OCI-LY1 (cell line): ENCODE data around the gene MYH7.

ENCODE experiments used
- H2AFZ ChIP-seq: fragments of 200-600 bp; sonication (generic), shearing (Covaris generic); 2 replicates; pipeline ENCODE4 v1.6.0; 2014; ENCODE audit warnings: antibody characterized with exemption, mild to moderate bottlenecking, low read length
- H3F3A ChIP-seq: fragments of 200-600 bp; sonication (generic), shearing (Covaris generic); 2 replicates; pipeline ENCODE4 v1.6.0; 2014; ENCODE audit warnings: mild to moderate bottlenecking, antibody characterized with exemption, low read length, moderate library complexity; ENCODE audit not compliant: insufficient read depth
- H3K27ac ChIP-seq: fragments of 200-600 bp; sonication (generic); 2 replicates; pipeline ENCODE4 v1.5.1; 2014; ENCODE audit warnings: low read length, mixed run types, mild to moderate bottlenecking, low read depth; ENCODE audit not compliant: poor library complexity, severe bottlenecking
- H3K27me3 ChIP-seq: fragments of 200-600 bp; sonication (generic); 2 replicates; pipeline ENCODE4 v1.6.0; 2014; ENCODE audit warnings: antibody characterized with exemption, mild to moderate bottlenecking, low read length, moderate library complexity; ENCODE audit not compliant: insufficient read depth
- H3K36me3 ChIP-seq: fragments of 200-600 bp; sonication (generic); 2 replicates; pipeline ENCODE4 v1.6.1; 2014; ENCODE audit warnings: mild to moderate bottlenecking, antibody characterized with exemption, low read length, moderate library complexity, mixed read lengths; ENCODE audit not compliant: insufficient read depth
- H3K4me1 ChIP-seq: fragments of 200-600 bp; sonication (generic); 2 replicates; pipeline ENCODE4 v1.5.1; 2014; ENCODE audit warnings: mild to moderate bottlenecking, low read length, moderate library complexity; ENCODE audit not compliant: insufficient read depth, severe bottlenecking
- H3K4me2 ChIP-seq: fragments of 200-600 bp; sonication (generic), shearing (Covaris generic); 2 replicates; pipeline ENCODE4 v1.6.1; 2014; ENCODE audit warnings: low read length
- H3K4me3 ChIP-seq: fragments of 200-600 bp; sonication (generic); 2 replicates; pipeline ENCODE4 v1.5.1; 2014; ENCODE audit warnings: low read length, low read depth, mild to moderate bottlenecking, mixed read lengths; ENCODE audit not compliant: poor library complexity, severe bottlenecking
- H3K79me2 ChIP-seq: fragments of 200-600 bp; shearing (Covaris generic); 2 replicates; pipeline ENCODE4 v1.6.1; 2016; ENCODE audit warnings: mixed run types, low read length, mixed read lengths; ENCODE audit not compliant: insufficient read depth
- H3K9ac ChIP-seq: fragments of 200-600 bp; sonication (generic), shearing (Covaris generic); 2 replicates; pipeline ENCODE4 v1.6.1; 2014; ENCODE audit warnings: mild to moderate bottlenecking, low read length, mixed read lengths
- H3K9me2 ChIP-seq: fragments of 200-600 bp; sonication (generic), shearing (Covaris generic); 2 replicates; pipeline ENCODE4 v1.6.1; 2014; ENCODE audit warnings: low read depth, mild to moderate bottlenecking, low read length, mixed read lengths
- H3K9me3 ChIP-seq: fragments of 200-600 bp; shearing (Covaris generic); 2 replicates; pipeline ENCODE4 v1.6.1; 2014; ENCODE audit warnings: low read length, mixed read lengths
- H4K20me1 ChIP-seq: fragments of 200-600 bp; sonication (generic), shearing (Covaris generic); 2 replicates; pipeline ENCODE4 v1.6.0; 2016; ENCODE audit warnings: mild to moderate bottlenecking, low read length; ENCODE audit not compliant: insufficient read depth
- CTCF ChIP-seq: fragments of 200-600 bp; sonication (generic), shearing (Covaris generic); IDR thresholded peaks from 2 replicates; pipeline ENCODE4 v1.5.1; 2017; ENCODE audit warnings: mild to moderate bottlenecking, antibody characterized with exemption, low read length, moderate library complexity, mixed read lengths
- EZH2 ChIP-seq: fragments of 200-600 bp; sonication (generic), shearing (Covaris generic); IDR thresholded peaks from 2 replicates; pipeline ENCODE4 v1.8.0; 2017; ENCODE audit warnings: borderline replicate concordance, mixed run types, mild to moderate bottlenecking, antibody characterized with exemption, low read length, moderate library complexity, mixed read lengths

MYH7 gene

DNA sequence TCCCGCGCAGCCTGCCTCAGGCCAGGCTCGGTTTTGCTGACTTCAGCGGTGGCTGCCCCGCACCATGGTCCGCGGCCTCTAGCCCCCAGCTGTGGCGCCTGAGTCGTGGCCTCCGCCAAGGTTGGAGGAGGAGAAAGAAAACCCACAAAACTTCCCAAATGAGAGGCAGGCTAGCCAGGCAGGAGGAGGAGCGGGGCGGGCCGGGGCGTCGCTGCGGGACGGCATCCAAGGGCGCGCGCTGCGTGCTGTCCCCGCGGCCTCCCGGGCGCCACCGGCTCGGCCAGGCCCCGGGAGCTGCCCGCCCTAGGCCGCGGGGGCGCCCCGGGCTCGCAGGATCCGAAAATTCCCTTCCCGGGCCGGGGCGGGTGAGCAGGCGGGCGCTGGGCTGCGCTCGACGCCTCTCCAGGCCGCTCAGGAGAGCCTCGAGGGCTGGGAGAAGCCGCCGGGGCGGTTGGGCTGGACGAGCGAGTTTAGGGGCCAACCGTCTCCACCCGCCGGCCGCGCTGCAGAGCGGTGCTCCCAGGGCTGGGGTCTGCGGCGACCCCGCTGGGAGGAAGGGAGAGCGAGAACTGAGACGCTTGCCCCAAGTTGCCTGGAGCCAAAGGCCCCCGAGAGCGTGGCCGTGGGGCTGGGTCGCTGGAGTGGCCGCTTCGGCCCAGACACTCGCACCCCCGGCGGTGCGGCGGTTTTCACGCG, 70.3 kb downstream of the MYH7 start, which contains the start of gene EFS:
Gene EFS, minus strand, starts transcription at position 137 of the 696 bp plus-strand sequence. CDS start 147 bp downstream, outside the sequence.
- no peaks in the 10 kb centered on the region for H4K20me1 ChIP-seq
- no peak within 1 kb of the TSS for H3K4me2 ChIP-seq
- H3K36me3 ChIP-seq: no peaks in the 10 kb centered on the region
- H3K9ac ChIP-seq: no peak within 1 kb of the TSS
- peaks cover 3% of the 10 kb centered on the region; the same call in 1 of the 2 replicates for H3K27me3 ChIP-seq
- H3F3A ChIP-seq: no peaks in the 10 kb centered on the region
- H3K4me1 ChIP-seq: no peaks in the 10 kb centered on the region
- H3K4me3 ChIP-seq: no peak within 1 kb of the TSS
- H3K9me3 ChIP-seq: no peaks in the 10 kb centered on the region
- no peaks in the 10 kb centered on the region for H3K79me2 ChIP-seq
- no peak within 1 kb of the TSS for H2AFZ ChIP-seq
- TF ChIP-seq CTCF (no peak), EZH2 (no peak)
- no peaks in the 10 kb centered on the region for H3K9me2 ChIP-seq
- H3K27ac ChIP-seq: no peak within 1 kb of the TSS

DNA sequence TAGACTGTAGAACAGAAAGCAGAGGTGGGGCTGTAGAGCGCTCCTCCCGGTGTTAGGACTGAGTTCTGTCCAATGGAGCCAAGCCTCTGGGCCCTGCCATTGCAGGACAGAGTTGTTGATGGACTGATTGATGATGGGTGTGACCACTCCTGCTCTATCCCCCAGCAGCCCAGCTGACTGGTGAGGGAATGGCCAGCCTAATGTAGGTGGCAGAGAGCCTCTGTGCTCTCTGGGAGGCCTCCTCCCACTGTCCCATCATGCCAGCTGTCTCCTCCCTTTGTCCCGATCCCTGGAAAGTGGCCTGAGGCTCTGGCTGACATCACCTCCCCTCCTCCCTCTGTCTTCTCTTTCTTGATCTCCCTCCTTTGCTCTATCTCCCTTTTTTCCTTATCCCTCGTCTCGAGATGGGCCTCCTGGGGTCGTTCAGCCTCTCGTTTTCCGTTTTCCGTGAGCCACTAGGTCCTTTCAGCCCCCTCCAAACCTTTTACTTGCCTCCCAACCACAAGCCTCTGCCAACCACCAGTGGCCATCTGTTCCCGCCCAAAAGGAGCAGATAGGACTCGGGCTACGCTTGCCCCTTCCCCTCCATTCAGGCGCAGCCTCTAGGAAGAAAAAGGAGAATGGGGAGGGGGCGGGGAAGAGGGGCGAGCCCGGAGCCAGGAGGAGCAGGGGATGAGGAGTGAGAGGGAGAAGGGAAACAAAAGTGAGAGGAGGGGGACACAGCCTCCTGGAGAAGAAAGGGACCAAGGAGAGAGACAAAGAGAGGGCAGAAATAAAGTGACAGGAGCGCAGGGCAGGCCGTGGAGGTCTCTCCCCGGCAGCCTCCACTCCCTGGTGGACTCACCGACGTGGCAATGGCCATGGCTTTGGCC, 71.1 kb downstream of the MYH7 start:
- Histone ChIP-seq H3K27ac (no peak overlapping the region), H3K79me2 (no peaks in the 10 kb centered on the region), H3K4me3 (no peak overlapping the region), H3K9me2 (no peaks in the 10 kb centered on the region), H3K4me2 (no peak overlapping the region), H3K27me3 (peaks cover 5% of the 10 kb centered on the region; the same call in 1 of the 2 replicates), H4K20me1 (no peaks in the 10 kb centered on the region), H2AFZ (no peak overlapping the region), H3K9me3 (no peaks in the 10 kb centered on the region), H3F3A (no peaks in the 10 kb centered on the region), H3K4me1 (no peaks in the 10 kb centered on the region), H3K9ac (no peak overlapping the region), H3K36me3 (no peaks in the 10 kb centered on the region)
- TF ChIP-seq EZH2: no peak
- TF ChIP-seq CTCF: no peak
